ENCODE measurements around the gene ZAP70.

The ZAP70 gene

DNA sequence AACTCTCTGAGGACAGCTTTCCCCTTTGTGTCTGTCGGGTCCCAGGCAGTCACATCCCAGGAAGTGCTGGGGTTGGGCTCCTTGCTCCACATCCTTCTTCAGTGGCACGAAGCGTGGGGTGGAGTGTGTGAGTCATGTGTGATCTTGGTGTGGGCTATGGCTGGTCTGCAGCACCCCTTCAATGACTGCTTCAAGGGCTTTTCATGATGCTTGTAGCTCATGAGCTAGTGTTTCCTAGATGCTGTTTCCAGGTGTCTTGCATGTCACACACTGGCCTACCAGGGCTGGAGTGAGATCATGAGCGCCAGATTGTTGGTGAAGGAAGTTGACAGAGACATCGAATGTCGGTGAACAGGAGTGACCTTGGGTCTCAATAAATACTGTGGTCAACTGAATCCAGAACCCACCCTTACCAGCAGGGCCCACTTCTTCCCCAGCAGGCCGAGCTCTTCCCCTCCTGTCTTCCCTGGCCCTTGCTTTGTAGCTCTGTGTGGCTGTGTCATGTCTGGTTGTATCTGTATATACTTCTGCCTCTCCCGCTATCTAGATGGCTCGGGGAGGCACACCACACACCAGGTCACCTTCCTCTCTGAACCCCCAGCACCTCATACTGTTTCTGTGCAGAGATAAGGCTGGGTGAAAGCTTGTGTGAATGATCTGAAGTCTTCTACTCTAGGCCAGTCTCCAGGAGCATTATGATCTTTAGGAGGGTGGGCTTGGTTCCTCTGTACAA is 40.0 kb upstream of the ZAP70 start:
- no peak overlapping the region for H3K4me2 ChIP-seq (ENCODE audit: low read length, poor library complexity, severe bottlenecking)
- H2AK5ac ChIP-seq (ENCODE audit: low read length, severe bottlenecking): no peak overlapping the region
- no peak overlapping the region for H3K4me3 ChIP-seq (ENCODE audit: insufficient read depth in 1 of 2, low read depth in 1 of 2, low read length in 2 of 2)
- DNase-seq: no peak
- H4K8ac ChIP-seq (ENCODE audit: low read length): no peak overlapping the region
- 75% methylated on average over 4 of the region's 9 CpGs for WGBS
- no peaks in the 10 kb centered on the region for H3K4me1 ChIP-seq (ENCODE audit: control insufficient read depth, insufficient read depth, low read depth, low read length)
- no peak overlapping the region for H4K91ac ChIP-seq (ENCODE audit: low read length)
- no peak overlapping the region for H3K18ac ChIP-seq (ENCODE audit: low read depth in 1 of 2, low read length in 2 of 2)
- no peaks in the 10 kb centered on the region for H3K79me1 ChIP-seq (replicated peaks; ENCODE audit: low read length, poor library complexity, severe bottlenecking)
- no peak overlapping the region for H3K4ac ChIP-seq (ENCODE audit: low read depth in 1 of 2, low read length in 2 of 2)
- no peak overlapping the region for H2AFZ ChIP-seq (ENCODE audit: low read depth, low read length)
- H3K27me3 ChIP-seq (ENCODE audit: control insufficient read depth in 1 of 2, insufficient read depth in 1 of 2, low read length in 2 of 2): no peaks in the 10 kb centered on the region
- no peaks in the 10 kb centered on the region for H3K36me3 ChIP-seq (ENCODE audit: control insufficient read depth in 1 of 2, insufficient read depth in 2 of 2, low read depth in 1 of 2, low read length in 2 of 2)
- no peak overlapping the region for H3K9ac ChIP-seq (ENCODE audit: low read length)
- no peak overlapping the region for H3K14ac ChIP-seq (ENCODE audit: low read length in 2 of 2)
- H3K23ac ChIP-seq (ENCODE audit: low read length in 2 of 2): no peak overlapping the region
- no peaks in the 10 kb centered on the region for H3K9me3 ChIP-seq (ENCODE audit: control insufficient read depth, low read length)
- H2BK5ac ChIP-seq (ENCODE audit: low read depth, low read length, poor library complexity, severe bottlenecking): no peak overlapping the region
- no peak overlapping the region for H2BK12ac ChIP-seq (ENCODE audit: low read length in 2 of 2)
- no peak overlapping the region for H2BK120ac ChIP-seq (ENCODE audit: low read depth, low read length)
- no peak overlapping the region for H2BK15ac ChIP-seq (ENCODE audit: low read depth, poor library complexity, severe bottlenecking)
- no peak overlapping the region for H3K27ac ChIP-seq (ENCODE audit: low read length, poor library complexity, severe bottlenecking)

DNA sequence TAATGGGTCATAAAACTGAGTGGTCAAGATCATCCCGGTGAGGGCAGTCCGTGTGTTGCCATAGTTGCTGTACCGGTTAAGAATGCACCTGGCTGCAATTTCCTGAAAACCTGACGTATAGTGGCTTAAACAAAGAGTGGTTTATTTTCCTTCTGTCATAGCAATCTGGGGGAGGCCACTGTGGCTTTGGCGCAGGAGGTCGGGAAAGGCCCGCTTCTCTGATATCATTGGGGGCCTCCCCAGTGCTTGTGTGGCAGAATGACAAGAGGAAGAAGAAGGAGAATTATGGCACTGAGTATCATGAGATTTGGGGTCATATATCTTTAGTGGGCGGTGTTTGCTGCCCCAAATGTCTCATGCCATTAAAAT is 39.5 kb upstream of the ZAP70 start:
- no peak overlapping the region for H4K8ac ChIP-seq (ENCODE audit: low read length)
- H3K79me1 ChIP-seq (replicated peaks; ENCODE audit: low read length, poor library complexity, severe bottlenecking): no peaks in the 10 kb centered on the region
- H3K9me3 ChIP-seq (ENCODE audit: control insufficient read depth, low read length): no peaks in the 10 kb centered on the region
- H3K23ac ChIP-seq (ENCODE audit: low read length in 2 of 2): no peak overlapping the region
- H2AFZ ChIP-seq (ENCODE audit: low read depth, low read length): no peak overlapping the region
- H4K91ac ChIP-seq (ENCODE audit: low read length): no peak overlapping the region
- H3K4ac ChIP-seq (ENCODE audit: low read depth in 1 of 2, low read length in 2 of 2): no peak overlapping the region
- 93% methylated on average over 8 of the region's 8 CpGs for WGBS
- H2BK5ac ChIP-seq (ENCODE audit: low read depth, low read length, poor library complexity, severe bottlenecking): no peak overlapping the region
- no peaks in the 10 kb centered on the region for H3K27me3 ChIP-seq (ENCODE audit: control insufficient read depth in 1 of 2, insufficient read depth in 1 of 2, low read length in 2 of 2)
- H3K27ac ChIP-seq (ENCODE audit: low read length, poor library complexity, severe bottlenecking): no peak overlapping the region
- no peaks in the 10 kb centered on the region for H3K4me1 ChIP-seq (ENCODE audit: control insufficient read depth, insufficient read depth, low read depth, low read length)
- H3K9ac ChIP-seq (ENCODE audit: low read length): no peak overlapping the region
- no peak overlapping the region for H2AK5ac ChIP-seq (ENCODE audit: low read length, severe bottlenecking)
- no peak overlapping the region for H3K18ac ChIP-seq (ENCODE audit: low read depth in 1 of 2, low read length in 2 of 2)
- DNase-seq: no peak
- no peak overlapping the region for H3K4me3 ChIP-seq (ENCODE audit: insufficient read depth in 1 of 2, low read depth in 1 of 2, low read length in 2 of 2)
- no peak overlapping the region for H3K4me2 ChIP-seq (ENCODE audit: low read length, poor library complexity, severe bottlenecking)
- no peak overlapping the region for H2BK12ac ChIP-seq (ENCODE audit: low read length in 2 of 2)
- H2BK15ac ChIP-seq (ENCODE audit: low read depth, poor library complexity, severe bottlenecking): no peak overlapping the region
- H3K36me3 ChIP-seq (ENCODE audit: control insufficient read depth in 1 of 2, insufficient read depth in 2 of 2, low read depth in 1 of 2, low read length in 2 of 2): no peaks in the 10 kb centered on the region
- H3K14ac ChIP-seq (ENCODE audit: low read length in 2 of 2): no peak overlapping the region
- no peak overlapping the region for H2BK120ac ChIP-seq (ENCODE audit: low read depth, low read length)

DNA sequence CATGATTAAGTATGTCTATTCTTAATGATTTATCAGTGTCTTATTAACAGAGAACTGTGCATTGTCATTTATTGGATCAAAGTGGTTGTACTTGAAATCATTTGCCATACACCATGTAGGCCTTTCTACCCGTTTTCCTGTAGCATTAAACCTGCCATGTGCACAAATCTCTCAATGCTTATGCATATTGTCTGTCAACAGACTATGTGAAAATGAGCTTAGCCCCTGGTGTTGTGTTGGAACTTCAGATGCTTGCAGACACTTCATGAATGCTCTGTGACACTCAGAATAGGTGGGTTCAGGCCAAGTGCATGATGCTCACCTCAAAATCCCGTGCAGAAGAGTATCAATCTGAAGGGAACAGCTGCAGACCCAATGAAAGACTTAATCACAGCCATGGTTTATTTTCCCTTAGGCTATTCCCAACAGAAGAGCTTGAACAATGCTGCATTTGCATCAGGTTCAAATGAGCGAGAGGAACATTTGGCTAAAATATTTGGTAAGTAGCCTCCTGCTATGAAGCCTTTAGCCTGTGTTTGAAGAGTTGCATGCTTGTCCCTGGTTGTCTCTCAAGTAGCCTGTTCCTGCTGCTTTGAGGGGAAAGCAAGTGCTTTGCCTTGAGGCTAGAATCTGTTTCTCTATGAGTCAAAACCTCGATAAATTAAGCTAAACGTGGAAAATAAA is 37.8 kb upstream of the ZAP70 start:
- H3K4me1 ChIP-seq (ENCODE audit: control insufficient read depth, insufficient read depth, low read depth, low read length): no peaks in the 10 kb centered on the region
- no peak overlapping the region for H2BK12ac ChIP-seq (ENCODE audit: low read length in 2 of 2)
- no peaks in the 10 kb centered on the region for H3K36me3 ChIP-seq (ENCODE audit: control insufficient read depth in 1 of 2, insufficient read depth in 2 of 2, low read depth in 1 of 2, low read length in 2 of 2)
- H2AK5ac ChIP-seq (ENCODE audit: low read length, severe bottlenecking): no peak overlapping the region
- no peaks in the 10 kb centered on the region for H3K79me1 ChIP-seq (replicated peaks; ENCODE audit: low read length, poor library complexity, severe bottlenecking)
- no peak overlapping the region for H4K91ac ChIP-seq (ENCODE audit: low read length)
- H2AFZ ChIP-seq (ENCODE audit: low read depth, low read length): no peak overlapping the region
- H3K18ac ChIP-seq (ENCODE audit: low read depth in 1 of 2, low read length in 2 of 2): no peak overlapping the region
- no peak overlapping the region for H3K14ac ChIP-seq (ENCODE audit: low read length in 2 of 2)
- no peak overlapping the region for H3K27ac ChIP-seq (ENCODE audit: low read length, poor library complexity, severe bottlenecking)
- H3K4me2 ChIP-seq (ENCODE audit: low read length, poor library complexity, severe bottlenecking): no peak overlapping the region
- no peaks in the 10 kb centered on the region for H3K9me3 ChIP-seq (ENCODE audit: control insufficient read depth, low read length)
- no peak overlapping the region for H2BK15ac ChIP-seq (ENCODE audit: low read depth, poor library complexity, severe bottlenecking)
- H2BK5ac ChIP-seq (ENCODE audit: low read depth, low read length, poor library complexity, severe bottlenecking): no peak overlapping the region
- H2BK120ac ChIP-seq (ENCODE audit: low read depth, low read length): no peak overlapping the region
- no peak for DNase-seq
- H3K23ac ChIP-seq (ENCODE audit: low read length in 2 of 2): no peak overlapping the region
- WGBS: 82% methylated on average over 5 of the region's 5 CpGs
- no peak overlapping the region for H4K8ac ChIP-seq (ENCODE audit: low read length)
- H3K27me3 ChIP-seq (ENCODE audit: control insufficient read depth in 1 of 2, insufficient read depth in 1 of 2, low read length in 2 of 2): no peaks in the 10 kb centered on the region
- H3K4me3 ChIP-seq (ENCODE audit: insufficient read depth in 1 of 2, low read depth in 1 of 2, low read length in 2 of 2): no peak overlapping the region
- no peak overlapping the region for H3K9ac ChIP-seq (ENCODE audit: low read length)
- no peak overlapping the region for H3K4ac ChIP-seq (ENCODE audit: low read depth in 1 of 2, low read length in 2 of 2)

DNA sequence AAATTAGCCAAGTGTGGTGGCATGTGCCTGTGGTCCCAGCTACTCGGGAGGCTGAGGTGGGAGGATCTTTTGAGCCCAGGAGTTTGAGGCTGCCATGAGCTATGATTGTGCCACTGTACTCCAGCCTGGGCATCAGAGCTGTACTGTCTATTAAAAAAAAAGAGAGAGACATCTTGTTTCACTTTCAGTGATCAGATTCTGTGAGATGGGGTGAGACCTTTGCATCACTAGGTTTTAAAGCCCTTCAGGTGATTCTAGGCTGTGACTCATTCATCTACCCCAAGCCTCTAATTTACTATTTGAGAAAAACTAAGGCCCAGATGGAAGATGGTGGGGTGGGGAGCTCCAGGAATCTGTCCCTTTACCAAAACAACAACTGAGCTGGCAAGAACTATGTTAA is 36.8 kb upstream of the ZAP70 start:
- Histone ChIP-seq H3K14ac (ENCODE audit: low read length in 2 of 2) (no peak overlapping the region), H3K9ac (ENCODE audit: low read length) (no peak overlapping the region), H3K4me1 (ENCODE audit: control insufficient read depth, insufficient read depth, low read depth, low read length) (no peaks in the 10 kb centered on the region), H3K23ac (ENCODE audit: low read length in 2 of 2) (no peak overlapping the region), H3K4me3 (ENCODE audit: insufficient read depth in 1 of 2, low read depth in 1 of 2, low read length in 2 of 2) (no peak overlapping the region), H3K18ac (ENCODE audit: low read depth in 1 of 2, low read length in 2 of 2) (no peak overlapping the region), H4K8ac (ENCODE audit: low read length) (no peak overlapping the region), H3K4ac (ENCODE audit: low read depth in 1 of 2, low read length in 2 of 2) (no peak overlapping the region), H3K27ac (ENCODE audit: low read length, poor library complexity, severe bottlenecking) (no peak overlapping the region), H2AK5ac (ENCODE audit: low read length, severe bottlenecking) (no peak overlapping the region), H2BK5ac (ENCODE audit: low read depth, low read length, poor library complexity, severe bottlenecking) (no peak overlapping the region), H3K27me3 (ENCODE audit: control insufficient read depth in 1 of 2, insufficient read depth in 1 of 2, low read length in 2 of 2) (no peaks in the 10 kb centered on the region), H3K36me3 (ENCODE audit: control insufficient read depth in 1 of 2, insufficient read depth in 2 of 2, low read depth in 1 of 2, low read length in 2 of 2) (no peaks in the 10 kb centered on the region), H2BK12ac (ENCODE audit: low read length in 2 of 2) (no peak overlapping the region), H3K4me2 (ENCODE audit: low read length, poor library complexity, severe bottlenecking) (no peak overlapping the region), H4K91ac (ENCODE audit: low read length) (no peak overlapping the region), H2BK15ac (ENCODE audit: low read depth, poor library complexity, severe bottlenecking) (no peak overlapping the region), H2BK120ac (ENCODE audit: low read depth, low read length) (no peak overlapping the region), H3K9me3 (ENCODE audit: control insufficient read depth, low read length) (no peaks in the 10 kb centered on the region), H2AFZ (ENCODE audit: low read depth, low read length) (no peak overlapping the region), H3K79me1 (replicated peaks; ENCODE audit: low read length, poor library complexity, severe bottlenecking) (no peaks in the 10 kb centered on the region)
- WGBS: 89% methylated on average over 1 of the region's 1 CpG
- DNase-seq: no peak
